Right cardiac atrium (tissue), 5 donors: ENCODE results near the gene ZNF474. TPM values are rescaled to one million over a fixed set of nuclear protein-coding genes. Genes with fewer than 3 reads are reported as not detected.

Source experiments
- ATAC-seq, 2 donors: fragments of 200-7000 bp; cut with Tn5 transposase; one replicate each; pipeline versions ENCODE4 v1.8.0 to v1.9.1; 2020; ENCODE audit warnings: moderate library complexity in 2 of 2, mild to moderate bottlenecking in 1 of 2
- DNase-seq, 3 donors: peaks; one replicate each; pipeline ENCODE4 v3.0.0-alpha.2; 2020
- H3K27ac ChIP-seq: one replicate; pipeline ENCODE4 v1.5.1; 2013; ENCODE audit warnings: mild to moderate bottlenecking, low read length, control low read depth, moderate library complexity
- H3K27me3 ChIP-seq: one replicate; pipeline ENCODE4 v1.6.1; 2013; ENCODE audit not compliant: control insufficient read depth, insufficient read depth
- H3K4me1 ChIP-seq: one replicate; pipeline ENCODE4 v1.6.1; 2013; ENCODE audit warnings: low read length; ENCODE audit not compliant: control insufficient read depth, insufficient read depth
- H3K4me3 ChIP-seq: one replicate; pipeline ENCODE4 v1.5.1; 2013; ENCODE audit warnings: low read length, control low read depth
- H3K9me3 ChIP-seq: one replicate; pipeline ENCODE4 v1.6.1; 2013; ENCODE audit warnings: low read length; ENCODE audit not compliant: control insufficient read depth
- WGBS: extraction: QIAGEN DNeasy Blood & Tissue Kit; methylation state at CpG from one replicate; pipeline ENCODE4 v1.1.7; 2013; 5-methylcytosine and 5-hydroxymethylcytosine counted together
- intact Hi-C, 4 donors: fragments of 100-400 bp; cut with DNase I; formaldehyde crosslinking; loops; one replicate each; pipeline versions ENCODE4 v1.11.0 to v1.14.0; 2022 to 2023
- polyA plus RNA-seq: library from polyadenylated mRNA; stranded (reverse); fragments of 200-250 nt; gene quantifications from one replicate; pipeline ENCODE4 v1.2.3, GENCODE V29; 2013
- total RNA-seq, 4 donors: library from RNA; stranded (reverse); fragmentation: NEBNext Ultra II Directional; extraction: Animal tissue kit (Norgen Biotek cat#: 25700); gene quantifications; one replicate each; pipeline ENCODE4 v1.2.1, GENCODE V29; 2021
- donor health status: healthy with polysubstance abuse.
- donor health status: DM: no; HTN: yes; CAD: no.
- donor health status: DM: no; HTN: no; CAD: no.
- donor health status: DM: no; HTN: yes; CAD: no; lungs with severe emphysema.
- donor health status: DM: yes; HTN: yes; CAD: no.

ZNF474 gene
- total and polyA plus RNA-seq, 5 donors: 0.25 to 0.32 TPM; not detected in 3

GRCh38 chr5:122099060-122099790 is 30.1 kb upstream of the ZNF474 start:
- H3K9me3 ChIP-seq: no peaks in the 10 kb centered on the region
- no peak for DNase-seq
- H3K27ac ChIP-seq: no peak overlapping the region
- H3K27me3 ChIP-seq: no peaks in the 10 kb centered on the region
- 77% methylated on average over 6 of the region's 6 CpGs for WGBS
- no peak overlapping the region for H3K4me3 ChIP-seq
- no peak for ATAC-seq
- H3K4me1 ChIP-seq: no peaks in the 10 kb centered on the region
- intact Hi-C loops: loop anchor here in 2 of 4 donors (10.0 kb wide), 1 partner anchor 134 kb away; the partner anchor contains the start of gene SRFBP1 (in 2 of the 2)

GRCh38 chr5:122101636-122102285 is 27.6 kb upstream of the ZNF474 start:
- 28% methylated on average over 4 of the region's 4 CpGs for WGBS
- ATAC-seq: peak; percentile 31 to 51
- no peak overlapping the region for H3K4me3 ChIP-seq
- H3K27me3 ChIP-seq: no peaks in the 10 kb centered on the region
- no peaks in the 10 kb centered on the region for H3K4me1 ChIP-seq
- H3K27ac ChIP-seq: no peak overlapping the region
- intact Hi-C loops: loop anchor here in 1 of 4 donors (10.0 kb wide), 1 partner anchor 137 kb away; the partner anchor contains the start of gene SRFBP1
- no peak for DNase-seq
- H3K9me3 ChIP-seq: no peaks in the 10 kb centered on the region

- intact Hi-C loops: loop anchor here in 1 of 4 donors (10.0 kb wide), 1 partner anchor 138 kb away; the partner anchor contains the start of gene SRFBP1
- DNase-seq: no peak
- 60% methylated on average over 1 of the region's 1 CpG for WGBS
- Histone ChIP-seq H3K27ac (no peak overlapping the region), H3K4me1 (no peaks in the 10 kb centered on the region), H3K27me3 (no peaks in the 10 kb centered on the region), H3K4me3 (no peak overlapping the region), H3K9me3 (no peaks in the 10 kb centered on the region)
- no peak for ATAC-seq
Observed at GRCh38 chr5:122102825-122103224, 26.5 kb upstream of the ZNF474 start.

- Histone ChIP-seq H3K27me3 (no peaks in the 10 kb centered on the region), H3K4me3 (no peak overlapping the region), H3K27ac (no peak overlapping the region), H3K4me1 (no peaks in the 10 kb centered on the region), H3K9me3 (no peaks in the 10 kb centered on the region)
- 85% methylated on average over 2 of the region's 2 CpGs for WGBS
- ATAC-seq (no peak), DNase-seq (no peak)
- intact Hi-C loops: loop anchor here in 1 of 4 donors (10.0 kb wide), 1 partner anchor 141 kb away; the partner anchor contains the start of gene SRFBP1
Observed at GRCh38 chr5:122105909-122106308, 23.4 kb upstream of the ZNF474 start.

GRCh38 chr5:122107016-122107415 is 22.3 kb upstream of the ZNF474 start:
- H3K9me3 ChIP-seq: no peaks in the 10 kb centered on the region
- WGBS: 89% methylated on average over 4 of the region's 4 CpGs
- no peak overlapping the region for H3K4me3 ChIP-seq
- intact Hi-C loops: loop anchor here in 1 of 4 donors (10.0 kb wide), 1 partner anchor 142 kb away; the partner anchor contains the start of gene SRFBP1
- no peaks in the 10 kb centered on the region for H3K4me1 ChIP-seq
- ATAC-seq (no peak), DNase-seq (no peak)
- no peaks in the 10 kb centered on the region for H3K27me3 ChIP-seq
- H3K27ac ChIP-seq: no peak overlapping the region

- Histone ChIP-seq H3K27me3 (no peaks in the 10 kb centered on the region), H3K27ac (no peak overlapping the region), H3K9me3 (no peaks in the 10 kb centered on the region), H3K4me3 (no peak overlapping the region), H3K4me1 (no peaks in the 10 kb centered on the region)
- intact Hi-C loops: no loop called here
- ATAC-seq (no peak), DNase-seq (no peak)
- WGBS: 48% methylated on average over 3 of the region's 3 CpGs
Observed at GRCh38 chr5:122110987-122111386, 18.4 kb upstream of the ZNF474 start.

- DNase-seq: no peak
- intact Hi-C loops: no loop called here
- ATAC-seq: no peak
- WGBS: 81% methylated on average over 5 of the region's 5 CpGs
- H3K27me3 ChIP-seq: no peaks in the 10 kb centered on the region
- no peaks in the 10 kb centered on the region for H3K9me3 ChIP-seq
- no peak overlapping the region for H3K4me3 ChIP-seq
- H3K4me1 ChIP-seq: no peaks in the 10 kb centered on the region
- no peak overlapping the region for H3K27ac ChIP-seq
Observed at GRCh38 chr5:122111460-122111859, 17.9 kb upstream of the ZNF474 start.

GRCh38 chr5:122112063-122112462 is 17.3 kb upstream of the ZNF474 start:
- Histone ChIP-seq H3K9me3 (no peaks in the 10 kb centered on the region), H3K27me3 (no peaks in the 10 kb centered on the region), H3K4me1 (no peaks in the 10 kb centered on the region), H3K4me3 (no peak overlapping the region), H3K27ac (no peak overlapping the region)
- 50% methylated on average over 3 of the region's 3 CpGs for WGBS
- DNase-seq (no peak), ATAC-seq (no peak)
- intact Hi-C loops: no loop called here

- WGBS: 75% methylated on average over 6 of the region's 6 CpGs
- intact Hi-C loops: no loop called here
Observed at GRCh38 chr5:122112733-122113558, 16.4 kb upstream of the ZNF474 start.

GRCh38 chr5:122114501-122114900 is 14.8 kb upstream of the ZNF474 start:
- H3K9me3 ChIP-seq: no peaks in the 10 kb centered on the region
- H3K4me1 ChIP-seq: no peaks in the 10 kb centered on the region
- no peak overlapping the region for H3K27ac ChIP-seq
- H3K4me3 ChIP-seq: no peak overlapping the region
- intact Hi-C loops: no loop called here
- 85% methylated on average over 2 of the region's 2 CpGs for WGBS
- ATAC-seq (no peak), DNase-seq (no peak)
- H3K27me3 ChIP-seq: no peaks in the 10 kb centered on the region

More at GRCh38 chr5:122112733-122113558, 16.4 kb upstream of the ZNF474 start:
- Histone ChIP-seq H3K9me3 (no peaks in the 10 kb centered on the region), H3K27ac (no peak overlapping the region), H3K4me1 (no peaks in the 10 kb centered on the region), H3K27me3 (no peaks in the 10 kb centered on the region), H3K4me3 (no peak overlapping the region)
- ATAC-seq: peak in 1 of 2 donors; percentile 11
- DNase-seq: no peak
